Right ventricle myocardium superior (tissue), 1 donor: ENCODE measurements around the gene CISTR. TPM values are rescaled to one million over a fixed set of nuclear protein-coding genes. Genes with fewer than 3 reads are reported as not detected.
"Not testable (repeated sequence)": the region's sequence is repeated elsewhere in the genome, so short reads cannot be mapped to it uniquely, and the experiment has no call there.

Source experiments
- ATAC-seq: fragments of 200-7000 bp; cut with Tn5 transposase; one replicate; pipeline ENCODE4 v1.9.1; 2020; ENCODE audit warnings: mild to moderate bottlenecking; ENCODE audit not compliant: poor library complexity
- DNase-seq: peaks from one replicate; pipeline ENCODE4 v3.0.0-alpha.2; 2020
- intact Hi-C: fragments of 100-400 bp; cut with DNase I; formaldehyde crosslinking; loops from one replicate; pipeline ENCODE4 v1.11.2; 2022
- total RNA-seq: library from RNA; stranded (reverse); fragmentation: NEBNext Ultra II Directional; extraction: Animal tissue kit (Norgen Biotek cat#: 25700); gene quantifications from one replicate; pipeline ENCODE4 v1.2.1, GENCODE V29; 2021
- donor health status: DM: no; HTN: yes; CAD: no; lungs with severe emphysema.

CISTR gene
- total RNA-seq, 1 donor from 2014 or later, result 0.83 TPM

- DNase-seq (no peak), ATAC-seq (no peak)
- intact Hi-C loops, result no loop called here
Observed at GRCh38 chr12:53733051-53733806, 18.6 kb downstream of the CISTR start.

GRCh38 chr12:53729644-53730043 lies 22.1 kb downstream of the CISTR start:
- DNase-seq (no peak), ATAC-seq (no peak)
- intact Hi-C loops, result no loop called here

DNA sequence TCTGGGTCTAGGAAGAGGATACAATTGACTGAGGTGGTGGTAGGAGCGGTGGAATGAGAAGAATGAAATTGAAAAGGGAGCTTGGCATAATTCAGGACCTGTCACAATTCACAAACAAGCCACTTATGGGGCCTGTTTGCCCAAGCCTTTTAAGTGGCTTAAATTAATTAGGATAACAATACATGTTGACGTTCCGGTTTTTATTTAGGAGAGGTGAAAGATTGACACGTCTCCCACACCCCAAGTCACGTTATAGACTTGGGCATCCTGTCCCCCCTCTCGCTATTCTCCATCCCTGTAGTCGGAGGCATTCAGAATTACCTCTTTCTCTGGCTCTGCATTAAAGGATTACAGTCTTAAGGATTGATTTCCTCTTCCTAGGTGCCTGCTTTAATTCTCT lies 23.6 kb downstream of the CISTR start:
- ATAC-seq, result no peak
- intact Hi-C loops, result no loop called here
- no peak for DNase-seq

GRCh38 chr12:53727310-53728041 lies 24.3 kb downstream of the CISTR start, which contains the start of gene CALCOCO1:
Gene CALCOCO1, minus strand, starts transcription at chr12:53727452. Its CDS starts 2,210 bp downstream, at chr12:53725242.
- intact Hi-C loops, result no loop called here
- ATAC-seq (peak; percentile 99), DNase-seq (peak; percentile 99)

GRCh38 chr12:53726946-53727309 lies 24.9 kb downstream of the CISTR start:
- DNase-seq, result no peak
- ATAC-seq, result peak; percentile 3
- intact Hi-C loops, result no loop called here

- ATAC-seq (no peak), DNase-seq (no peak)
- intact Hi-C loops, result no loop called here
Observed at GRCh38 chr12:53726341-53726740, 25.4 kb downstream of the CISTR start.

GRCh38 chr12:53725824-53726223 lies 26.0 kb downstream of the CISTR start:
- no peak for ATAC-seq
- no peak for DNase-seq
- intact Hi-C loops, result no loop called here

DNA sequence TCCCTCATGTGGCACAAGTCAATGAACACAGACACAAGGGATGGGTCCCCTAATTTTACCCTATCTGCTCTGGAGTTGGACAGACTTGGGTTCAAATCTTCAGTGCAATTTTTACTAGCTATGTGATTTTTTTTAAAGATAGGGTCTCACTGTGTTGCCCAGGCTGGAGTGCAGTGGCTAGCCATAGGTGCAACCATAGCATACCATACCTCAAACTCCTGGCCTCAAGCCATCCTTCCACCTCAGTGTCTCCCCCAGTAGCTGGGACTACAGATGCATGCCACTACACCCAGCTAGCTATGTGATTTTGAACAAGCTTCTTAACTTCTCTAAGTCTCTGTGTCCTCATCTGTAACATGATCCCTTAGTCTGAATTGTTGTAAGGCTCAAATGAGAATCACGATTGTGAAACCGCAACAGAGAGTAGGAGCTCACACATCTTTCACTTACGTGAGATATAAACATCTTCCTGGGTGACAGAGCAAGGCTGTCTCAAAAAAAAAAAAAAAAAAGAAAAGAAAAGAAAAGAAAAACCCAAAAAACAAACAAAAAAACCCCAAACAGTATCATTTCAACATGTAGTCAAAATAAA lies 29.2 kb downstream of the CISTR start:
- intact Hi-C loops, result no loop called here
- ATAC-seq, result no peak
- DNase-seq, result no peak

DNA sequence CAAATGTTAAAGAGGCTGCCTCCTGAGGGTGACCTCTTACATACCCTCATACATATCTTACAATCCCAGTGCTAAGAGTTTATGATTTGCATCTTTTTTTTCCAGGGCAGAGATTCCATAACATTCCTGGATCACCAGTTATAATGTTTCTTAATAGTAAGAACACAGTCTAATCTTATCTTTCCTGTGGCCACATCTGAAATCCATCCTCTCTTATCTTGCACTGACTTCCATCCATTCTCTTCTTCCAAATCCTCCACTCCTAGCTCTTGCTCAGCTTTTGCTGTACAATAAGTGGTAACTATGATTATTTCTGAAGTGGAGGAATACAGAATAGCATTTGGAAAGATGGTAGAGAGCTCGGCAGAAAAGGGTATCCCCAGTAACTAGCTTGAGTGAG lies 30.8 kb downstream of the CISTR start:
- intact Hi-C loops, result no loop called here

GRCh38 chr12:53719649-53720048 lies 32.1 kb downstream of the CISTR start:
- DNase-seq, result no peak
- intact Hi-C loops, result no loop called here
- ATAC-seq, result no peak

More for the DNA sequence above, 30.8 kb downstream of the CISTR start:
- ATAC-seq (no peak), DNase-seq (no peak)

GRCh38 chr12:53718567-53718966 lies 33.2 kb downstream of the CISTR start:
- ATAC-seq, intact Hi-C loops, DNase-seq: not testable (repeated sequence)

DNA sequence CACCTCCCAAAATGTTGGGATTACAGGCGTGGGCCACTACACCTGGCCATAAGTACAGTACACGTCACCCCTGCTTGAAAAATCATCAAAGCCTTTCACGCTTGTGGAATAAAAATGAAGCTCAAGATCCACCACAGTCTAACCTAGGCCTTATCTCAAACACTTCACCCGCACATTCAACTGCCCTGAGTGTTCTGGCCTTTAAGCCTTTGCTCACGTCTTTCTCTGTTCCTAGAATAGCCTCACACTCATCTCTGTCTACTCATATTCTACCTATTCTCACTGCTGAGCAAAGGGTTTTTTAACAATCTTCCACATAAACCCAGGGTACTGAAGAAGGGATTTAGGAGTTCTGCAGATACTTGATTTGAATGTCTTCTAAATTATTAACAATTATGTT lies 34.5 kb downstream of the CISTR start:
- ATAC-seq, result peak; percentile 91
- intact Hi-C loops, result no loop called here

DNA sequence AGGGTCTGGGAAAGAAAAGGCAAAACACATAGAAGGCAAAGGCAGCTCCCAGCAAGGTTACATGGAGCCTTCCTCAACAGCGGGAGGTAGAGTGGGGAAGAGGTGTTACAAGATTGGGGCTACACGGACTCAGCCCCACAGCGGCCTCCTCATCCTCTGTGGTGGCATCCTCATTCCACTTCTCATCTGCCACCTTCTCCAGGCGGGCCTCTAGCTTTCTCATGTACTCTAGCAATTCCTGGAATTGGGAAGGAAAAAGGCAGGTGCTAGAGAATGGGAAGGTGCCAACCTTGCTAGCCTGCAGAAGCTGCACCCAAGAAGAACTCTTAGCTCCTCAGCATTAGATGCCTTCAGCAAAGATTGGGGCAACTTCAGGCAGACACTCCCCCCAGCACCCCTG lies 37.8 kb downstream of the CISTR start:
- intact Hi-C loops, result no loop called here
- no peak for ATAC-seq
- no peak for DNase-seq

More for the DNA sequence above, 34.5 kb downstream of the CISTR start:
- no peak for DNase-seq

DNA sequence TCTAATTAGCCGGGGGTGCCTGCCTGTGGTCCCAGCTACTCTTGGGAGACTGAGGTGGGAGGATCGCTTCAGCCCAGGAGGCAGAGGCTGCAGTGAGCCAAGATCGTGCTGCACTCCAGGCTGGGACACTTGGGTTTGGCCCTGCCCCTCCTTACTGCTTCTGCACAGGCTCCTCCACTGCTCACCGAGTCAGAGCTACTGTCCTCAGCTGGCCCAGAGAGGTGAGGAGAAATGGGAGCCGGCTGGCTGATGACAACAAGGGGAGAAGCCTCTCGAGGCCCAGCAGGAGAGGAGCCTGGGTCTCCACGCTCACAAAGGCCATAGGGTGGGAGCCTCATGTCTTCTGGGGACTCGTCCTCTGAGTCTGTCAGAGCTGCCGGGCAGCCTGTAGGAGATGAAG lies 38.3 kb downstream of the CISTR start:
- no peak for DNase-seq
- intact Hi-C loops, result no loop called here
- ATAC-seq, result no peak

- no peak for ATAC-seq
- no peak for DNase-seq
- intact Hi-C loops, result no loop called here
Observed at GRCh38 chr12:53712059-53712643, 39.6 kb downstream of the CISTR start.

DNA sequence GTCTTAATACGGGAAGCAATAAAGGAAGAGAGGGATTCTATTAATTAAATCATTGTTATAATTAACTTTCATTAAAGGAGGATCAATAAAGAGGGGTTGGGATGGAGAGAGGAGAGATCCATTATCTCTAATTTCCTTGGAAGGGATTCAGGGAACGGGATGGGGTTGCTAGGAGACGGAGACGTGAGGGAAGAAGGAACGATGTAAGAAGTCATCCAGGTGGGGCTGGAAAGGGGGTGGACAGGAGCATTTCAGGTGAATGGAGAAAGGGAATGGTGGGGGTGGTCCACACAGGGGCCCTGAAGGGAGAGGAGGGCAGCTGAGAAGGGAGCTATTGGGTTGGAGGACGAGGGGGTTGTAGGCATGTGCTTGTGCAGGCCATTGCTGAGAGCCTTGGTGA lies 41.7 kb downstream of the CISTR start:
- DNase-seq (no peak), ATAC-seq (peak; percentile 18)
- intact Hi-C loops, result no loop called here

- ATAC-seq (no peak), DNase-seq (no peak)
- intact Hi-C loops, result no loop called here
Observed at GRCh38 chr12:53709671-53710070, 42.1 kb downstream of the CISTR start.

DNA sequence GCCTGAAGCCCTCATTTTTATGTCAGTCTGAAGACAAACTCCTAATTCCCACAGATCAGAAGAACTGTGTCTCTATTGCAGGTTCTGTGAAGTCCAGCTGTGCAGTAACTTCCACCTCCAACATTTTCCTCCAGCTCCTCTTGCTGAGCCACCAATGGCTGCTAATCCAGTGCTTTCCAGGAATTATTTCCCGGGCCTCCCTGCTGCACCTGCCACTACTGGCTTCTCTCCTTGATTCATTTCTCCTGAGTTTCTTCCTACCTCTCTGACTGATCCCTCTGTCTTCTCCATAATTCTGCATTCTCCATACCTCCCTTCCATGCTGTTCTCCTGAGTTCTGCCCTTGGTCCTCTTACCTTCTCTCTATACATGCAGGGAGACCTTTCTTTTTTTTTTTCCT lies 45.7 kb downstream of the CISTR start:
- DNase-seq, result no peak
- intact Hi-C loops, result no loop called here

GRCh38 chr12:53703756-53704155 lies 48.0 kb downstream of the CISTR start:
- DNase-seq, result no peak
- intact Hi-C loops, result no loop called here
- ATAC-seq, result no peak

More for the DNA sequence above, 45.7 kb downstream of the CISTR start:
- ATAC-seq, result no peak
